Liver (tissue), 9 donors: ENCODE data around the gene F7. TPM values are rescaled to one million over a fixed set of nuclear protein-coding genes. Genes with fewer than 3 reads are reported as not detected.

ENCODE experiments used
- DNase-seq: peaks from one replicate; pipeline ENCODE4 v3.0.0-alpha.2; 2017; ENCODE audit warnings: low spot score
- H3K27ac ChIP-seq, 2 donors: one replicate each; pipeline ENCODE4 v1.7.0; 2013; ENCODE audit warnings: inconsistent platforms in 2 of 2, low read length in 2 of 2, control low read depth in 1 of 2, low read depth in 1 of 2, mild to moderate bottlenecking in 1 of 2
- H3K27me3 ChIP-seq, 4 donors: one replicate each; pipeline versions ENCODE4 v1.6.1 to v1.7.0; 2013; ENCODE audit warnings: low read length in 3 of 4, inconsistent platforms in 1 of 4, mild to moderate bottlenecking in 1 of 4, moderate library complexity in 1 of 4; ENCODE audit not compliant: control insufficient read depth in 4 of 4, insufficient read depth in 4 of 4
- H3K36me3 ChIP-seq, 4 donors: one replicate each; pipeline versions ENCODE4 v1.6.1 to v1.7.0; 2013; ENCODE audit warnings: low read length in 3 of 4, mild to moderate bottlenecking in 3 of 4, low read depth in 1 of 4, moderate library complexity in 1 of 4; ENCODE audit not compliant: control insufficient read depth in 4 of 4, insufficient read depth in 3 of 4
- H3K4me1 ChIP-seq, 4 donors: one replicate each; pipeline versions ENCODE4 v1.6.1 to v1.7.0; 2013; ENCODE audit warnings: low read length in 3 of 4, mild to moderate bottlenecking in 3 of 4, moderate library complexity in 1 of 4; ENCODE audit not compliant: control insufficient read depth in 4 of 4, insufficient read depth in 4 of 4
- H3K4me3 ChIP-seq, 3 donors: one replicate each; pipeline versions ENCODE4 v1.6.1 to v1.7.0; 2013; ENCODE audit warnings: low read length in 3 of 3, control low read depth in 1 of 3, low read depth in 1 of 3, mild to moderate bottlenecking in 1 of 3
- H3K9ac ChIP-seq, 2 donors: one replicate each; pipeline ENCODE4 v1.7.0; 2013; ENCODE audit warnings: low read length in 2 of 2, mild to moderate bottlenecking in 2 of 2, moderate library complexity in 2 of 2, control low read depth in 1 of 2, low read depth in 1 of 2
- H3K9me3 ChIP-seq, 4 donors: one replicate each; pipeline versions ENCODE4 v1.6.1 to v1.7.0; 2013; ENCODE audit warnings: low read length in 3 of 4; ENCODE audit not compliant: control insufficient read depth in 4 of 4
- CTCF ChIP-seq: fragments of 150-350 bp; IDR thresholded peaks from 2 replicates; pipeline ENCODE4 v1.5.1; 2017; ENCODE audit warnings: improper control_type of control experiment, low read depth, low read length; ENCODE audit not compliant: missing input control
- EGR1 ChIP-seq, 2 donors: IDR thresholded peaks; 2 replicates each; pipeline ENCODE4 v1.6.1; 2016 to 2018; ENCODE audit warnings: antibody characterized with exemption in 2 of 2, low read depth in 2 of 2
- FOXA1 ChIP-seq: IDR thresholded peaks from 2 replicates; pipeline ENCODE4 v1.6.1; 2016; ENCODE audit warnings: antibody characterized with exemption
- FOXA2 ChIP-seq: IDR thresholded peaks from 2 replicates; pipeline ENCODE4 v1.6.1; 2016; ENCODE audit warnings: antibody characterized with exemption
- GABPA ChIP-seq, 2 donors: IDR thresholded peaks in 1 of 2; conservative IDR thresholded peaks in 1 of 2; 2 replicates each; pipeline ENCODE4 v1.6.1; 2016; ENCODE audit warnings: antibody characterized with exemption in 2 of 2, mild to moderate bottlenecking in 1 of 2, moderate library complexity in 1 of 2
- HNF4A ChIP-seq, 2 donors: conservative IDR thresholded peaks; 2 replicates each; pipeline ENCODE4 v1.6.1; 2016; ENCODE audit warnings: antibody characterized with exemption in 2 of 2, mild to moderate bottlenecking in 2 of 2
- HNF4G ChIP-seq: IDR thresholded peaks from 2 replicates; pipeline ENCODE4 v1.6.1; 2016; ENCODE audit warnings: antibody characterized with exemption
- MAX ChIP-seq: IDR thresholded peaks from 2 replicates; pipeline ENCODE4 v1.6.1; 2016; ENCODE audit warnings: antibody characterized with exemption
- RAD21 ChIP-seq, 2 donors: IDR thresholded peaks; 2 replicates each; pipeline ENCODE4 v1.6.1; 2016; ENCODE audit warnings: antibody characterized with exemption in 2 of 2, mild to moderate bottlenecking in 2 of 2
- REST ChIP-seq: IDR thresholded peaks from 2 replicates; pipeline ENCODE4 v1.6.1; 2016; ENCODE audit warnings: antibody characterized with exemption, mild to moderate bottlenecking
- RXRA ChIP-seq, 2 donors: IDR thresholded peaks; 2 replicates each; pipeline ENCODE4 v1.6.1; 2017 to 2018; ENCODE audit warnings: antibody characterized with exemption in 2 of 2, mild to moderate bottlenecking in 1 of 2
- TAF1 ChIP-seq: conservative IDR thresholded peaks from 2 replicates; pipeline ENCODE4 v1.6.1; 2016; ENCODE audit warnings: antibody characterized with exemption, mild to moderate bottlenecking
- YY1 ChIP-seq: IDR thresholded peaks from 2 replicates; pipeline ENCODE4 v1.6.1; 2016; ENCODE audit warnings: antibody characterized with exemption, mild to moderate bottlenecking
- WGBS: extraction: QIAGEN DNeasy Blood & Tissue Kit; methylation state at CpG from one replicate; pipeline ENCODE4 v1.1.7; 2013; 5-methylcytosine and 5-hydroxymethylcytosine counted together
- polyA plus RNA-seq, 2 donors: library from polyadenylated mRNA; stranded (reverse) in 1 of 2; unstranded in 1 of 2; fragments of 200-250 nt in 1 of 2; fragments of >200 nt in 1 of 2; fragmentation: Nextera tagmentation in 1 of 2; extraction: Ambion mirVana in 1 of 2; gene quantifications; one replicate each; pipeline versions ENCODE4 v1.2.1 to v1.2.3, GENCODE V29; 2013 to 2015
- total RNA-seq, 2 donors: library from RNA; depleted of rRNA; stranded (reverse); fragments of >200 nt; gene quantifications; one replicate each; pipeline ENCODE4 v1.2.3, GENCODE V29; 2014
- donor health status: healthy.
- donor health status: healthy.
- donor health status: healthy.
- donor health status: healthy.
- donor health status: healthy.

F7 gene
- total and polyA plus RNA-seq, 4 donors: 46.6 to 92.6 (median 66.2) TPM

DNA sequence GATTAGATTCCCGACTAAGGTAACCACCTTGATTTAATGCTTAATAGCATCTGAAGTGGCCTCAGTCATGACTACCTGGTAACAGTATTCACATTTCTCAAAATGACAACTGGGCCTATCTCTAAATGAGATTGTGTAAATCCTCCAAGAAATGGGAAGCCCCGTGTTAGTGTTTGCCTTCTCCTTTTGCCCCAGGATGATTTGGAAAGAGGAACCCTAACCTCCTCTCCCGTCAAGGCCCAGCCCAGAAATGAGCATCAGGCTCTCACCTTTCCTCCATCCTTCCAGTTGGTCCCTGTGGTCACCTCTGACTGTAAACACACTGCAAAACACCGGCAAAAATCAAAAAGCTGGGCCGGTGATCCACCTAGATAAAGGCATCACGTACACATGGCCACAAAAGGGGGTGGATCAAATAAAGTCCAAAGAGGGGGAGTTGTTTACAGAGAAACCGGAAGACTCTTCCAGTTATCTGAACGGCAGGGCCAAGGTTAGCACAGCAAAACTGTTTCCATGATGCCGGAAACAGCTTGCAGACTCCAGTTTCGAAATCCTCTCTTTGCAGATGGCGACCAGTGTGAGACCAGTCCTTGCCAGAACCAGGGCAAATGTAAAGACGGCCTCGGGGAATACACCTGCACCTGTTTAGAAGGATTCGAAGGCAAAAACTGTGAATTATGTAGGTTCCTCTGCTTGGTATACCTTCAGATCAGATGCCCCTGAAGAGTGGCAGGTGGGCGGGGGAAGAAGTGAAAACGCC is 33.4 kb downstream of the F7 start (continued):
- peak; percentile 65 for TF ChIP-seq MAX
- TF ChIP-seq YY1: peak; percentile 85
- TF ChIP-seq TAF1: no peak
- peak; percentile 73 to 89 for TF ChIP-seq RXRA (IDR thresholded peaks at IDR 0.05)
- peak; percentile 73 for TF ChIP-seq FOXA1
- no peak for TF ChIP-seq CTCF
- peak; percentile 56 to 73 for TF ChIP-seq EGR1 (IDR thresholded peaks at IDR 0.05; ENCODE audit: low read depth in 2 of 2)

DNA sequence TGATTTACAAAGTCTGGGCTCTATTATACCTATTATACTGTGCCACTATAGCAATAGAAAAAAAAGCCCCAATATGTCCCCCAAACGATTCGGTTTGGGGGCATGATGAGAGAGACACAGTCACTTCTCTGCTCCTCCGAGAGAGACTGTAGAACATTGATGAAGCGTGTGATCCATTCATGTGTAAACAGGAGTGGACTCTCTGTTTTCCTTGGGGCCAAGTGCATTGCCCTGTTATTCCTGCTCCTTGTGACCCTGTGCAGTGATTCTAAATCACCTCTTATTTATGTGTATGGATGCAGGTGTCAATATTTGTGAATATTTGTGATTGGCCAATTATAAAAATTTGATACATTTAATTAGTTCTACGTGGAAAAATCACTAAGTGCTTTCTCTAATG is 34.0 kb downstream of the F7 start:
- Histone ChIP-seq H3K27ac (peak overlapping the region in 1 of 2 donors; percentile 56), H3K9ac (peak overlapping the region in 1 of 2 donors; percentile 65), H3K36me3 (peaks cover 0 to 18% (median 9%) of the 10 kb centered on the region in 4 donors), H3K27me3 (no peaks in the 10 kb centered on the region), H3K9me3 (no peaks in the 10 kb centered on the region), H3K4me1 (peaks cover 0 to 7% (median 2%) of the 10 kb centered on the region in 4 donors), H3K4me3 (no peak overlapping the region)
- TF ChIP-seq REST (no peak), HNF4G (no peak), GABPA (IDR thresholded peaks at IDR 0.05 in 1 of 2, conservative IDR thresholded peaks at IDR 0.05 in 1 of 2) (no peak), YY1 (no peak), FOXA2 (no peak)
- DNase-seq: no peak
- WGBS: 67% methylated on average over 5 of the region's 5 CpGs

DNA sequence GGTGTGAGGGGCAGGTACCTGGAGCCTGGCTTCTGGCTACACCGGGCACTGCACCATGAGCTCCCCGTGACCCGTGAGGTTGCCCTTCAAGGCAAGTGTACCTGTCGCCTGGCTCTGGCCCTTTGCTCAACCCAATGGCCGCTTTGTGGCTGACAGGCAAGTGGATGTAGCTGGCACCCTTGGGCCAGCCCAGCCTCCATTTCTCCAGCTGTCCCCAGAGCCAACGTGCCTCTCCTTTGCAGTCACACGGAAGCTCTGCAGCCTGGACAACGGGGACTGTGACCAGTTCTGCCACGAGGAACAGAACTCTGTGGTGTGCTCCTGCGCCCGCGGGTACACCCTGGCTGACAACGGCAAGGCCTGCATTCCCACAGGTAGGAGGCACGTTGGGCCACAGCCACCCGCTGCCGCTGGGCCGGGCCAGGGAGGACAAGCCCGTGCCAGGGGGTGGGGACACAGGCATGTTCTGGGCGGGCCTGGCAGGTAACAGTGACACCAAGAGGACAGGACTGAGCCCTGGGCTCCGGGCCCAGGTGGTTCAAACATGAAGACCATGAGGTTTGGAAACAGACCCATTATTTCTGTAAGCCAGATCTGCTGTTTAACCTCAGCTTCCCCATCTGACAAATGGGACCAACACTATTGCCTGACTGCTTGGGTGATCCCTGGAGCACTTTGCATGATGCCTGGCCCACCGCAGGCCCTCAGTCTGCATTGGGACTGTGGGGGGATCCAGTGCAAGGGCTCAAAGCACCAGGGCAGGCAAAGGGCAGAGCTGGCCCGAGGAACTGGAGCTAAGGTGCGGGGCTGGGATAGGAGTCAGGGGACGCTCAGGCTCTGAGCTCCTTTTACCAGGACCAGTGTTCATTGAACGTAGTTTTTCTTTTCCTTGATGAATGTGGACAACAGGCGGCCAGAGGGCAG is 35.3 kb downstream of the F7 start:
- H3K9ac ChIP-seq: no peak overlapping the region
- TF ChIP-seq HNF4A (conservative IDR thresholded peaks at IDR 0.05) (peak in 1 of 2 donors; percentile 3), GABPA (IDR thresholded peaks at IDR 0.05 in 1 of 2, conservative IDR thresholded peaks at IDR 0.05 in 1 of 2) (no peak), RAD21 (IDR thresholded peaks at IDR 0.05) (peak in 1 of 2 donors; percentile 23)
- H3K27ac ChIP-seq: peak overlapping the region in 1 of 2 donors; percentile 22
- peaks cover 0 to 19% (median 9%) of the 10 kb centered on the region in 4 donors for H3K36me3 ChIP-seq
- H3K9me3 ChIP-seq: no peaks in the 10 kb centered on the region
- H3K4me3 ChIP-seq: no peak overlapping the region
- peaks cover 0 to 7% (median 2%) of the 10 kb centered on the region in 4 donors for H3K4me1 ChIP-seq
- DNase-seq: peak; percentile 24
- H3K27me3 ChIP-seq: no peaks in the 10 kb centered on the region
- 86% methylated on average over 26 of the region's 26 CpGs for WGBS
